ENCODE data around the gene CAV3.

CAV3 gene

DNA sequence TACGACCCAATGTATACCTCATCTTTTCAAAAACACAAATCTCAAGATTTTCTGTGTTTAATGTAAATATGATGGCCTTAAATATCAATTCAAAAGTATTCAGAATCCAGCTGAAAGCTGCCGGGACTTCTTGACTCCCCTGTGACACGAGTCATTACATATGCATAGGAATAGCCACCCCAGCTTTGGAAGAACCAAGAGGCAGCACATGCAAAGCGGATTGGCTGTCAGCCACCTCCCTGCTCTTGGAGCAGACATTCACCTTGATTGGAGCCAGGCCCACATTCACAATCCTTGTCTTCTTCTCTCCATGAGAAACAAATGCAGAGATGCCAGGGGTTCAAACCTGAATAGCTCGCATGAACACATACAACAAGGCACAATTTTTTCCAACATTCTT, 10.8 kb upstream of the CAV3 start:
- Histone ChIP-seq H3K9me3 (ENCODE audit: control insufficient read depth, low read length) (peaks cover 6% of the 10 kb centered on the region), H3K27me3 (ENCODE audit: control insufficient read depth, insufficient read depth, low read length) (no peaks in the 10 kb centered on the region), H3K4me1 (ENCODE audit: control insufficient read depth, insufficient read depth, low read length) (peaks cover 8% of the 10 kb centered on the region), H3K36me3 (ENCODE audit: control insufficient read depth, insufficient read depth, low read length) (no peaks in the 10 kb centered on the region), H3K9ac (ENCODE audit: low read length) (no peak overlapping the region), H3K4me3 (ENCODE audit: low read length) (no peak overlapping the region)

DNA sequence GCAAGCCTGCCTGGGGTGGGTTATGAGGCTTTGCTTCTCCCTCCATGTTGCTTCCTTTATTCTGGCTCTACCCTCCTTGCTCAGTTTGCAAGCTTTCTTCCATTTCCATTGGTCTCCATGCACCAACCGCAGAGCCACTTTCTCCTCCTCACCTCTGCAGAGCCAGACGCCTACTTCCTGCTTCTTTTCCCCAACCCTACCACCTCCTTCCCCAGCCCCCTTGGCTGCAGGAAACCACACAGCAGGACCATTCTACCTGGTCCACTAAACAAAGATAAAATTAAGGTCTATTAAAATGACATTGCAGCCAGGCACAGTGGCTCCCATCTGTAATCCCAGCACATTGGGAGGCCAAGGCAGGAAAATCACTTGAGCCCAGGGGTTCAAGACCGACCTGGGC, 10.0 kb upstream of the CAV3 start:
- Histone ChIP-seq H3K4me1 (ENCODE audit: control insufficient read depth, insufficient read depth, low read length) (peaks cover 8% of the 10 kb centered on the region), H3K9me3 (ENCODE audit: control insufficient read depth, low read length) (peaks cover 6% of the 10 kb centered on the region), H3K27me3 (ENCODE audit: control insufficient read depth, insufficient read depth, low read length) (no peaks in the 10 kb centered on the region), H3K36me3 (ENCODE audit: control insufficient read depth, insufficient read depth, low read length) (no peaks in the 10 kb centered on the region), H3K9ac (ENCODE audit: low read length) (no peak overlapping the region), H3K4me3 (ENCODE audit: low read length) (no peak overlapping the region)

DNA sequence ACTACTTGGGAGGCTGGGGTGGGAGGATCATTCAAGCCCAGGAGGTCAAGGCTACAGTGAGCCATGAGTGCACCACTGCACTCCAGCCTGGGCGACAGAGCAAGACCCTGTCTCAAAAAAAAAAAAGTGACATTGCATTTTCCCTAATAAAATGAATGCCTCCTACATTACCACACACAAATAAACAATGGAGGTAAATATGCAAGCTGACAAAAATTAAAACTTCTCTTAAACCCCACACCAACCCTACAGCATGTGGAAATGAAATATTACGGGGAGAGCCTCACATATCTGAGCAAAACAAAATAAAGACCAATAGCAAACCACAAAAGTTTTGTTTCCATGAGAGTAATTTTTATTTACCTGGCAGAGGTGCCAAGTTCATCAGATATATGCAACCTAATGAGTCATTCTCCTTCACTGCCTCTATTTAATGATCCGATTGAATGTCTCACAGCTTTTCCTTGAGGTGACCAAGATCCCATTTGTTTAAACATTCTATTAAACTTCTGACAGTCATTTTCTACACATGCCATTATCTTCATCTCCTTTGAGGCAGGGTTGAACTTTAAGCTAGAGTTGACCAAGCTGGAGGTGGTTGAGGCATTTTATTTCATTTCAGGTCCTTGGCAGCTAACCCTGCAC, 9.4 kb upstream of the CAV3 start:
- no peaks in the 10 kb centered on the region for H3K27me3 ChIP-seq (ENCODE audit: control insufficient read depth, insufficient read depth, low read length)

DNA sequence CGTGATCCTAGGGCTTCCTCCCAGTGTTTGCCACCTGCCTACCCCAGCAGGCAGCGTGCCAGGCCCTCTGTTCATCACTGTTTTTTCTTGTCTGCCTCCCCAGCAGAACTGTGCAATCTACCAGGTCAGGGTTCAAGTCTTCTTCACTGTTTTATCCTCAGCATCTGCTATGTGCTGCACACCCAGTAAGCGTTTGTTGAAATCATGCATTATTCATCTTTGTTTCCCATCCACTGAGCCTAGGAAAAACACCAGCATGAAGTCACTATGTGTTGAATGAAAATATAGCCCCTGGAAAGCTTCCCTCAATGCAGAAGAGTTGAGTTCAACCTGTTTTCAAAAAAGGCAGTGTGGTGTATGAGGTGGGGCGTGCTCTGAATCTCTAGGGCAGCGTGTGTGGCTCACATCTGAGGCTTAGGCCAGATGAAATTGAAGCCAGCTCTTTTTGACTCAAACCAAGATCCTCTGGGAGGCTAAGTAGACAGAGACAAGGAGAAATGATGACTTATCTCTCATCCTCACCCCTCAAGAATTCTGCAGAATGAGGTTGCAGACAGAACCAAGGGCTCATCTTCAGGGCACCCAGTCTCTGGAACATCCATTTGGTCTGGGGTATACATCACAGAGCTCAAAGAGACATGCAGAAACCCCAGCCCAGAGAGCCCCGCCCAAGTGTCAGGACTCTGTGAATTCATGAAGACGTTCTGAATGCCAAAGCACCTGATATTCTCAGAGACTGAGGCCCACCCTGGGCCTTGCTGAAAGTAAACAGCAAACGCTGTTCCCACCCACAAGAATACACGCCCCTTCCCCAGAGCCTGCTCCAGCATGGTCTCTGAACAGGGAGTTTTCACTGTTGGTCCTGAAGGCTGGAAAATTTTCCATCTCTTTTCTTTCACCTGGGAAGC, 5.7 kb upstream of the CAV3 start:
- Histone ChIP-seq H3K4me3 (ENCODE audit: low read length) (no peak overlapping the region), H3K36me3 (ENCODE audit: control insufficient read depth, insufficient read depth, low read length) (no peaks in the 10 kb centered on the region), H3K9me3 (ENCODE audit: control insufficient read depth, low read length) (peaks cover 6% of the 10 kb centered on the region), H3K9ac (ENCODE audit: low read length) (no peak overlapping the region), H3K27me3 (ENCODE audit: control insufficient read depth, insufficient read depth, low read length) (no peaks in the 10 kb centered on the region), H3K4me1 (ENCODE audit: control insufficient read depth, insufficient read depth, low read length) (peaks cover 8% of the 10 kb centered on the region)

More for the DNA sequence above, 9.4 kb upstream of the CAV3 start:
- H3K36me3 ChIP-seq (ENCODE audit: control insufficient read depth, insufficient read depth, low read length): no peaks in the 10 kb centered on the region
- H3K4me3 ChIP-seq (ENCODE audit: low read length): no peak overlapping the region
- peaks cover 6% of the 10 kb centered on the region for H3K9me3 ChIP-seq (ENCODE audit: control insufficient read depth, low read length)
- H3K4me1 ChIP-seq (ENCODE audit: control insufficient read depth, insufficient read depth, low read length): peaks cover 8% of the 10 kb centered on the region
- no peak overlapping the region for H3K9ac ChIP-seq (ENCODE audit: low read length)

DNA sequence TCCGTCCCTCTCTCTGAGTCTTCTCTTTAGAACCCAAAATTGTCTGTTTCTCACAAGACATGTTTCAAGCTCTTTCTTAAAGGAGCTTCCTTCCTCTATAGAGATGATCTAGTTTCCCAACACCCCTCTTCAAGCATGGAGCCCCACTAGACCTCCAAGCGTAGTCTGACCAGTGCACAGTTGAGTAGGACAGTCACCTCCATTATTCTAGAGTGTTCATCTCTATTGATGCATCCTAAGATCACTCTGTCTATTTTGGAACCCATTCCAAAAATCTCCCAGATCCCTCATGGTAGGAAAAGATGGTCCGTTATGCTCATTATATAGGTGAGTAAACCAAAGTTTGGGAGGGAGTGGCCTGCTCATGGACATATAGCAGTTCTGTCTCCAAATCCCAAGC, 4.1 kb upstream of the CAV3 start:
- peaks cover 6% of the 10 kb centered on the region for H3K9me3 ChIP-seq (ENCODE audit: control insufficient read depth, low read length)
- no peaks in the 10 kb centered on the region for H3K27me3 ChIP-seq (ENCODE audit: control insufficient read depth, insufficient read depth, low read length)
- H3K9ac ChIP-seq (ENCODE audit: low read length): no peak overlapping the region
- H3K4me1 ChIP-seq (ENCODE audit: control insufficient read depth, insufficient read depth, low read length): peaks cover 8% of the 10 kb centered on the region
- no peak overlapping the region for H3K4me3 ChIP-seq (ENCODE audit: low read length)
- no peaks in the 10 kb centered on the region for H3K36me3 ChIP-seq (ENCODE audit: control insufficient read depth, insufficient read depth, low read length)

DNA sequence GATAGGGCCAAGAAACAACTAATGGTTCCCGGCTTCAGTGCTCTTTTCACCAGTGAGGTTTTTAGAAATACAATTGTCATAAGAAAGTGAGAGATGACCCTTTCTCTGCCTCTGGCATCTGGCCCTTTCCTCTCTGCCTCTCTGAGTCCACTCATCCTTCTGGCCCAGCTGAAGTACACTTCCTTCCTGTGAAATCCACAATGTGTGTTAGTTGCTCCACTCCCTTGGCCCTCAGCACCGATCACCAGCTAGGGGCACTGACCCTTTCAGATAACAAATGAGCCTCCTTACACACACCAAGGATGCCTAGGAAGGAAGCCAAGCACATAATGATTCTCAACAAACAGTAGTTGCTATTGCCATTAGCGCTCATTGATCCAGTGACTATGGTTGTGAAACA, 2.9 kb upstream of the CAV3 start:
- H3K27me3 ChIP-seq (ENCODE audit: control insufficient read depth, insufficient read depth, low read length): no peaks in the 10 kb centered on the region
- no peaks in the 10 kb centered on the region for H3K36me3 ChIP-seq (ENCODE audit: control insufficient read depth, insufficient read depth, low read length)
- peaks cover 6% of the 10 kb centered on the region for H3K9me3 ChIP-seq (ENCODE audit: control insufficient read depth, low read length)
- H3K4me3 ChIP-seq (ENCODE audit: low read length): no peak overlapping the region
- no peak overlapping the region for H3K9ac ChIP-seq (ENCODE audit: low read length)
- no peaks in the 10 kb centered on the region for H3K4me1 ChIP-seq (ENCODE audit: control insufficient read depth, insufficient read depth, low read length)

DNA sequence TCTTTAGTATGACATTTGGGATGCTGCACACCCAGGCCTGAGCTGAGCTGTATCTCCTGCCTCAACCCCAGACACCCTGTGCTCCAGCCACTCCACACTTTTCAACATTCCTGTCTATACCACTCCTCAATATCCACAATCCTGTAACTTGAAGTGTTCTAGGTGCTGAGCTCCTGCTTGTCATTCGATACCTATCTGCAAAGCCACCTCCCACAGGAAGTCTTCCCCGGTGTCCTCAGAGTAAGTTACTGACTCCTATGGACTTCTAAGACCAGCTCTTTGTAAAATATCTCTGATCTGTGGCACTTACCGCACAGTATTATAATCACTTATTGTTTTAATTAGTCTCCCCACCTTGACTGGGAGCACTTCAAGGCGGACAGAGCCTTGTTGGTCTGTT, 1.2 kb upstream of the CAV3 start:
- H3K27me3 ChIP-seq (ENCODE audit: control insufficient read depth, insufficient read depth, low read length): no peaks in the 10 kb centered on the region
- no peaks in the 10 kb centered on the region for H3K9me3 ChIP-seq (ENCODE audit: control insufficient read depth, low read length)
- no peaks in the 10 kb centered on the region for H3K36me3 ChIP-seq (ENCODE audit: control insufficient read depth, insufficient read depth, low read length)
- H3K9ac ChIP-seq (ENCODE audit: low read length): no peak overlapping the region
- no peak overlapping the region for H3K4me3 ChIP-seq (ENCODE audit: low read length)
- H3K4me1 ChIP-seq (ENCODE audit: control insufficient read depth, insufficient read depth, low read length): no peaks in the 10 kb centered on the region

DNA sequence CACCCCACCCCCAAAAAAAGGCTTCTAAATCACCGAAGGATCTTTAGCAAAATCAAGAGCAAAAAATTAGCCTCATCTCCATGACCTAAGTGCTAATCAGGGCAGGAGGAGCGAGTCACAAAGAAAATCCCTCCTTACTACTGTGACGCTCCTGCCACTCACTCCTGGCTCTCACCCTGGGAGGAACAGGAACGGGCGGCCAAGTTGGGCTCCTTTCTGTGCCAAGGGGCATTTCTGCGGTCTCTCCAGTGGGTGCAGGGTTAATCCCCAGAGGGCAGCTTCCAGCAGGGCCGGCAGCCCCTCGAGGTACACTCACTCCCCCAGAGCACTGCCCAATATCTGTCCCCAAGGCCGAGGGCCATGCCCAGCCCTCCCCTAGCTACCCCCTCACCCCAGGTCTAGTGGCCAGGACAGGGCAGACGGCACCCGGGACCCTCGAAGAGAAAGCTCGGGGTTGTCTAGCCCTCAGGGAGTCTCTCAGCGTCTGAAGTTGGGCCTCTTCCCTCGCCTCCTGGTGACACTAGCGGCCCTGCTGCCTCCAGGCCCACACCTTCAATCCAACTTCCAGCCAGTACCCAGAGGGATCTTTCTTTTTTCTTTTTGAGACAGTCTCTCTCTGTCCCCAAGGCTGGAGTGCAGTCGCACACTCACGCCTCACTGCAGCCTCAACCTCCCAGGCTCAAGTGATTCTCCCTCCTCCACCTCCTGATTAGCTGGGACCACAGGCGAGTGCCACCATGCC, 706 bp downstream of the CAV3 start:
- no peak overlapping the region for H3K4me3 ChIP-seq (ENCODE audit: low read length)
- H3K9me3 ChIP-seq (ENCODE audit: control insufficient read depth, low read length): no peaks in the 10 kb centered on the region
- H3K27me3 ChIP-seq (ENCODE audit: control insufficient read depth, insufficient read depth, low read length): no peaks in the 10 kb centered on the region
- H3K9ac ChIP-seq (ENCODE audit: low read length): no peak overlapping the region
- no peaks in the 10 kb centered on the region for H3K4me1 ChIP-seq (ENCODE audit: control insufficient read depth, insufficient read depth, low read length)
- H3K36me3 ChIP-seq (ENCODE audit: control insufficient read depth, insufficient read depth, low read length): no peaks in the 10 kb centered on the region

DNA sequence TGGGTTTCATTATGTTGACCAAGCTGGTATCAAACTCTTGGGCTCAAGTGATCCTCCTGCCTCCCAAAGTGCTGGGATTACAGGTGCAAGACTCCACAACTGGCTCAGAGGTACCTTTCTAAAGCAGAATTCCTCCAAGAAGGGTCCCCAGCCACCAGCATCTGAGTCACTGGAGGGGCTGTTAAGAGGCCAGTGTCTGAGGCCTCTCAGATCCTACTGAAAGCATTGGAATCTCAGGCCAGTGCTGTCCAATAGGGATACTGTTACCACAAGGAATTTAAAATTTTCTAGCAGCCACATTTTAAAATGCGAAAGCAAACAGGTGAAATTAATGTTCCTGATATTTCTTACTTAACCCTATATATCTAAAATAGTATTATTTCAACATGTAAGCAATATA, 1.3 kb downstream of the CAV3 start:
- Histone ChIP-seq H3K27me3 (ENCODE audit: control insufficient read depth, insufficient read depth, low read length) (no peaks in the 10 kb centered on the region), H3K9ac (ENCODE audit: low read length) (no peak overlapping the region), H3K4me1 (ENCODE audit: control insufficient read depth, insufficient read depth, low read length) (no peaks in the 10 kb centered on the region), H3K9me3 (ENCODE audit: control insufficient read depth, low read length) (no peaks in the 10 kb centered on the region), H3K36me3 (ENCODE audit: control insufficient read depth, insufficient read depth, low read length) (no peaks in the 10 kb centered on the region), H3K4me3 (ENCODE audit: low read length) (no peak overlapping the region)

DNA sequence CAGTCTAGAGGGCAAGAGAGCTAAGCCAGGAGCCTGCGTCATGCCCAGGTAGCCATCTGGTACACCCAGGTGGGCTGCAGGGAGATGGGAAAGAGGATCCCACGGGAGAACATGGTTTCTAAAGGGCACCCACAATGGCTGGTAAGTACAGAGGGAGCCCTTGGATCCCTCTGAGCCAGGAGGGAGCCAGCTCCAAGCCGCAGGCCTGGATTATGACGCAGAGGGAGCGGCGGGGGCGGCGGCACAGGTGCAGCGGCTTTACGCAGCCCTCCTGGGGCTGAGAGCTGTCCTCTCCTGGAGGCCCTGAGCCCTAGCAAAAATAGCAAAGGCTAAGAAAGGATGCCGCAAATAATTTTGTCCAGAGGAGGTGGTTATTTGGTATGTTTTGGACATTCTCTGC, 2.8 kb downstream of the CAV3 start:
- H3K27me3 ChIP-seq (ENCODE audit: control insufficient read depth, insufficient read depth, low read length): no peaks in the 10 kb centered on the region
- H3K36me3 ChIP-seq (ENCODE audit: control insufficient read depth, insufficient read depth, low read length): no peaks in the 10 kb centered on the region
- peaks cover 3% of the 10 kb centered on the region for H3K4me1 ChIP-seq (ENCODE audit: control insufficient read depth, insufficient read depth, low read length)
- no peak overlapping the region for H3K4me3 ChIP-seq (ENCODE audit: low read length)
- H3K9ac ChIP-seq (ENCODE audit: low read length): no peak overlapping the region
- H3K9me3 ChIP-seq (ENCODE audit: control insufficient read depth, low read length): no peaks in the 10 kb centered on the region

DNA sequence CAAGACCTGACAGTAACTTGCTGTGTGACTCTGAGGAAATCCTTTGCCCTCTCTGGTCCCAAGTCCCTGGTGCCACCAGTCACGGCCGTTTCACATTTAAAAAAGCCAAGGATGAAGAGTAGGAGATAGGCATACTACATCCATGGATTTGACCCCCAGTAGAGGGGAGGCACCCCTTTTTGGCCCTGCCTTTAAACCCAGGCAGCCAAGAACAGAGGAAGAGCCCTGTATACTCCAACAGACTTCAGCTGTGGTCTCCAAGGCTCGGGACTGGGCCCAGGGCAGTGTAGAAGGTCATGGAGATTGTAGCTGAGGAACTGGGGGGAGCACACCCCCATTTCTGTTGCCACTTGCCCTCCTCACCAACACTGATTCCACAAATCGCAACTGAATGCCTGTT, 3.7 kb downstream of the CAV3 start:
- no peaks in the 10 kb centered on the region for H3K27me3 ChIP-seq (ENCODE audit: control insufficient read depth, insufficient read depth, low read length)
- H3K9ac ChIP-seq (ENCODE audit: low read length): no peak overlapping the region
- H3K36me3 ChIP-seq (ENCODE audit: control insufficient read depth, insufficient read depth, low read length): no peaks in the 10 kb centered on the region
- peaks cover 10% of the 10 kb centered on the region for H3K4me1 ChIP-seq (ENCODE audit: control insufficient read depth, insufficient read depth, low read length)
- H3K9me3 ChIP-seq (ENCODE audit: control insufficient read depth, low read length): no peaks in the 10 kb centered on the region
- H3K4me3 ChIP-seq (ENCODE audit: low read length): no peak overlapping the region

DNA sequence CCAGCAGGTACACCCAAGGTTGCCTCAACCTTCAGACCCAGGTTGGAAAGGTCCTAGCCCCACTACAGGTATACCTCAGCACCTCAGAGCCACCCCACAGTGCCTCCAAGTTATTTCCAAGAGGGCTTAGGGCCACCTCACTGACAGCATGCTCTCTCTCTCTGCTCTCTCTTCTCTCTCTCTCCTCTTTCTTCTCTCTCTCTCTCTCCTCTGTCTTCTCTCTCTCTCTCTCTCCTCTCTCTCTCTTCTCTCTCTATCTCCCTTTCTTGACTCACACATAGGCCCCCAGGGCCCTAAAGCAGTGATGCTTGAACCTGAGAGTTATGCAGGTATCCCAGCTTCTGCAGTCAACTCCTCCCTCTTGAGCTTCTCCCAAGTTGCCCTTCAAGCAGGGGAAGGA, 4.2 kb downstream of the CAV3 start:
- Histone ChIP-seq H3K9ac (ENCODE audit: low read length) (no peak overlapping the region), H3K4me1 (ENCODE audit: control insufficient read depth, insufficient read depth, low read length) (peaks cover 10% of the 10 kb centered on the region), H3K9me3 (ENCODE audit: control insufficient read depth, low read length) (no peaks in the 10 kb centered on the region), H3K36me3 (ENCODE audit: control insufficient read depth, insufficient read depth, low read length) (no peaks in the 10 kb centered on the region), H3K4me3 (ENCODE audit: low read length) (no peak overlapping the region), H3K27me3 (ENCODE audit: control insufficient read depth, insufficient read depth, low read length) (no peaks in the 10 kb centered on the region)

Data from mucosa of stomach (tissue), 1 donor.